SU-DHL-6 (cell line): Measurements from ENCODE around the gene TAF5L.

Experiments
- H2AFZ ChIP-seq: fragments of 200-600 bp; sonication (generic); 2 replicates; pipeline ENCODE4 v1.6.1; 2014; ENCODE audit warnings: low read depth, mild to moderate bottlenecking, moderate library complexity, mixed read lengths, antibody characterized with exemption, low read length; ENCODE audit not compliant: severe bottlenecking
- H3F3A ChIP-seq: fragments of 200-600 bp; shearing (Covaris generic); 2 replicates; pipeline ENCODE4 v1.6.0; 2016; ENCODE audit warnings: antibody characterized with exemption, mild to moderate bottlenecking; ENCODE audit not compliant: insufficient read depth
- H3K27ac ChIP-seq: fragments of 200-600 bp; sonication (generic); 2 replicates; pipeline ENCODE4 v1.5.1; 2016; ENCODE audit warnings: low read depth, mild to moderate bottlenecking, low read length, moderate library complexity, mixed read lengths
- H3K27me3 ChIP-seq: fragments of 200-600 bp; sonication (generic), shearing (Covaris generic); 2 replicates; pipeline ENCODE4 v1.6.0; 2014; ENCODE audit warnings: mild to moderate bottlenecking, low read length
- H3K36me3 ChIP-seq: fragments of 200-600 bp; sonication (generic); 2 replicates; pipeline ENCODE4 v1.6.1; 2014; ENCODE audit warnings: mild to moderate bottlenecking, low read length, mixed read lengths
- H3K4me2 ChIP-seq: fragments of 300-600, 200-600 bp; shearing (Covaris generic), sonication (generic); 2 replicates; pipeline ENCODE4 v1.6.0; 2014; ENCODE audit warnings: low read length, low read depth, mild to moderate bottlenecking; ENCODE audit not compliant: poor library complexity, severe bottlenecking
- H3K4me3 ChIP-seq: fragments of 200-600 bp; sonication (generic); 2 replicates; pipeline ENCODE4 v1.5.1; 2014; ENCODE audit warnings: antibody characterized with exemption, low read length, mild to moderate bottlenecking, mixed read lengths; ENCODE audit not compliant: insufficient read depth, poor library complexity, severe bottlenecking
- H3K79me2 ChIP-seq: fragments of 200-600 bp; sonication (generic); 2 replicates; pipeline ENCODE4 v1.6.1; 2014; ENCODE audit warnings: mild to moderate bottlenecking, low read length, moderate library complexity; ENCODE audit not compliant: insufficient read depth
- H3K9ac ChIP-seq: fragments of 200-600 bp; sonication (generic); 2 replicates; pipeline ENCODE4 v1.7.0; 2014; ENCODE audit warnings: mild to moderate bottlenecking, low read length
- H3K9me2 ChIP-seq: fragments of 200-600 bp; sonication (generic); replicated peaks from 2 replicates; pipeline ENCODE4 v1.6.1; 2014; ENCODE audit warnings: low read length; ENCODE audit not compliant: insufficient read depth
- H3K9me3 ChIP-seq: fragments of 200-600 bp; sonication (generic); 2 replicates; pipeline ENCODE4 v1.6.1; 2014; ENCODE audit warnings: low read length, mixed read lengths; ENCODE audit not compliant: insufficient read depth
- H4K20me1 ChIP-seq: fragments of 200-600 bp; sonication (generic); 2 replicates; pipeline ENCODE4 v1.6.1; 2014; ENCODE audit warnings: low read depth, mild to moderate bottlenecking, antibody characterized with exemption, low read length, moderate library complexity, mixed read lengths
- CTCF ChIP-seq: fragments of 200-600 bp; sonication (generic); IDR thresholded peaks from one replicate; pipeline ENCODE4 v1.5.1; 2017; ENCODE audit warnings: antibody characterized with exemption, mild to moderate bottlenecking, low read length, moderate library complexity; ENCODE audit not compliant: insufficient read depth, poor library complexity, severe bottlenecking
- EZH2phosphoT487 ChIP-seq: fragments of 200-600 bp; sonication (generic), shearing (Covaris generic); conservative IDR thresholded peaks from 2 replicates; pipeline ENCODE4 v1.6.1; 2018; ENCODE audit warnings: mild to moderate bottlenecking, antibody characterized with exemption, low read length, moderate library complexity, mixed read lengths

TAF5L gene

GRCh38 chr1:229617351-229618100 is 8.4 kb downstream of the TAF5L start:
- Histone ChIP-seq H3K27ac (no peak overlapping the region), H3K4me2 (no peak overlapping the region), H3K27me3 (no peaks in the 10 kb centered on the region), H3F3A (no peaks in the 10 kb centered on the region; the same call in 1 of the 2 replicates), H3K36me3 (peaks cover 11% of the 10 kb centered on the region; the same call in 1 of the 2 replicates), H3K79me2 (peaks cover 88% of the 10 kb centered on the region), H4K20me1 (peaks cover 10% of the 10 kb centered on the region), H2AFZ (no peak overlapping the region), H3K4me3 (no peak overlapping the region), H3K9me3 (no peaks in the 10 kb centered on the region), H3K9ac (no peak overlapping the region), H3K9me2 (no peaks in the 10 kb centered on the region)
- TF ChIP-seq EZH2phosphoT487 (no peak), CTCF (no peak)

- Histone ChIP-seq H3K27me3 (no peaks in the 10 kb centered on the region), H3K36me3 (peaks cover 8% of the 10 kb centered on the region), H3K9ac (no peak overlapping the region), H3K27ac (no peak overlapping the region), H3K4me2 (no peak overlapping the region), H4K20me1 (no peaks in the 10 kb centered on the region; the same call in 1 of the 2 replicates), H3K79me2 (peaks cover 60% of the 10 kb centered on the region), H3K4me3 (no peak overlapping the region), H3K9me2 (no peaks in the 10 kb centered on the region), H2AFZ (no peak overlapping the region), H3F3A (no peaks in the 10 kb centered on the region; the same call in 1 of the 2 replicates), H3K9me3 (no peaks in the 10 kb centered on the region)
- TF ChIP-seq EZH2phosphoT487 (no peak), CTCF (no peak)
Observed at GRCh38 chr1:229614701-229615100, 11.2 kb downstream of the TAF5L start.

DNA sequence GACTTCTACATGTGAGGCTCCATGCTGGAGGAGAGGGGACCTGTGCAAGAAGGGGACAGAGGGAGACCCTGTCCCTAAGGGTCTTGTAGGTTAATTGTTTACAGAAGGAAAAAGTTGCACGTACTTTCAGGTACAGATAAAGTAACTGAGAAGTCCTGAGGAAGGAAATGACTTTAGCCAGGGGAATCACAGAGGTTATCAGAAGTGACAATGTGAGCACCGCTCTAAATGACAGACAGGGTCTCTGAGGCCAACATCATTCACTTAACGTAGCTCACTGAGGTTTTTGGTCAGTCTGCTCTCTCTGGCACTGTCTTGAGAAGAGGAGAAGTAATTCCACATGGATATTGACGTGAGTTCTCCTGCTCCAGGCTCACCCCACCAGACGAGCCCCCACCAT is 12.0 kb downstream of the TAF5L start:
- no peak overlapping the region for H2AFZ ChIP-seq
- peaks cover 52% of the 10 kb centered on the region for H3K79me2 ChIP-seq
- no peaks in the 10 kb centered on the region; the same call in 1 of the 2 replicates for H3F3A ChIP-seq
- no peaks in the 10 kb centered on the region for H4K20me1 ChIP-seq
- H3K4me3 ChIP-seq: no peak overlapping the region
- H3K36me3 ChIP-seq: peaks cover 15% of the 10 kb centered on the region
- H3K9me2 ChIP-seq: no peaks in the 10 kb centered on the region
- H3K27me3 ChIP-seq: no peaks in the 10 kb centered on the region
- H3K9me3 ChIP-seq: no peaks in the 10 kb centered on the region
- no peak overlapping the region for H3K9ac ChIP-seq
- H3K27ac ChIP-seq: no peak overlapping the region
- no peak for TF ChIP-seq CTCF
- TF ChIP-seq EZH2phosphoT487: no peak
- no peak overlapping the region for H3K4me2 ChIP-seq
